ENCODE data around the gene ATP8B1.

ATP8B1 gene

GRCh38 chr18:57811477-57812125, 8.5 kb upstream of the ATP8B1 start:
- TF ChIP-seq EZH2phosphoT487 (IDR thresholded peaks at IDR 0.05; ENCODE audit: borderline replicate concordance): no peak
- no peak for TF ChIP-seq CTCF (conservative IDR thresholded peaks at IDR 0.05; ENCODE audit: low read length)
- Histone ChIP-seq H3K79me2 (ENCODE audit: insufficient read depth, low read length) (no peaks in the 10 kb centered on the region), H3K9me3 (ENCODE audit: insufficient read depth, low read depth, low read length) (peaks cover 7% of the 10 kb centered on the region; the same call in 1 of the 2 replicates), H3K4me3 (ENCODE audit: low read length, poor library complexity, severe bottlenecking) (no peak overlapping the region), H3K27me3 (ENCODE audit: insufficient read depth, low read length, poor library complexity, severe bottlenecking) (no peaks in the 10 kb centered on the region), H3K9me2 (replicated peaks; ENCODE audit: low read depth, low read length) (no peaks in the 10 kb centered on the region), H3K4me1 (ENCODE audit: insufficient read depth, low read length, poor library complexity, severe bottlenecking) (no peaks in the 10 kb centered on the region), H3K9ac (ENCODE audit: low read depth, low read length, poor library complexity, severe bottlenecking) (no peak overlapping the region), H3K36me3 (ENCODE audit: insufficient read depth, low read length) (no peaks in the 10 kb centered on the region), H3K4me2 (ENCODE audit: low read depth, low read length, poor library complexity, severe bottlenecking) (no peak overlapping the region), H4K20me1 (ENCODE audit: insufficient read depth, low read length, poor library complexity, severe bottlenecking) (no peaks in the 10 kb centered on the region), H3F3A (ENCODE audit: low read depth) (no peaks in the 10 kb centered on the region), H2AFZ (ENCODE audit: low read length) (no peak overlapping the region)

- no peak for TF ChIP-seq CTCF (conservative IDR thresholded peaks at IDR 0.05; ENCODE audit: low read length)
- TF ChIP-seq EZH2phosphoT487 (IDR thresholded peaks at IDR 0.05; ENCODE audit: borderline replicate concordance): no peak
- no peaks in the 10 kb centered on the region for H3K4me1 ChIP-seq (ENCODE audit: insufficient read depth, low read length, poor library complexity, severe bottlenecking)
Measured at GRCh38 chr18:57809190-57809589, 6.1 kb upstream of the ATP8B1 start.

GRCh38 chr18:57807336-57808117, 4.4 kb upstream of the ATP8B1 start:
- Histone ChIP-seq H3F3A (ENCODE audit: low read depth) (no peaks in the 10 kb centered on the region), H3K9ac (ENCODE audit: low read depth, low read length, poor library complexity, severe bottlenecking) (no peak overlapping the region), H3K9me3 (ENCODE audit: insufficient read depth, low read depth, low read length) (peaks cover 7% of the 10 kb centered on the region; the same call in 1 of the 2 replicates), H2AFZ (ENCODE audit: low read length) (no peak overlapping the region), H3K36me3 (ENCODE audit: insufficient read depth, low read length) (no peaks in the 10 kb centered on the region), H3K4me2 (ENCODE audit: low read depth, low read length, poor library complexity, severe bottlenecking) (no peak overlapping the region), H3K79me2 (ENCODE audit: insufficient read depth, low read length) (no peaks in the 10 kb centered on the region), H3K4me1 (ENCODE audit: insufficient read depth, low read length, poor library complexity, severe bottlenecking) (no peaks in the 10 kb centered on the region), H4K20me1 (ENCODE audit: insufficient read depth, low read length, poor library complexity, severe bottlenecking) (no peaks in the 10 kb centered on the region), H3K9me2 (replicated peaks; ENCODE audit: low read depth, low read length) (no peaks in the 10 kb centered on the region), H3K4me3 (ENCODE audit: low read length, poor library complexity, severe bottlenecking) (no peak overlapping the region), H3K27me3 (ENCODE audit: insufficient read depth, low read length, poor library complexity, severe bottlenecking) (peaks cover 1% of the 10 kb centered on the region)
- TF ChIP-seq EZH2phosphoT487 (IDR thresholded peaks at IDR 0.05; ENCODE audit: borderline replicate concordance): no peak
- TF ChIP-seq CTCF (conservative IDR thresholded peaks at IDR 0.05; ENCODE audit: low read length): no peak

More at GRCh38 chr18:57809190-57809589, 6.1 kb upstream of the ATP8B1 start:
- Histone ChIP-seq H3K27me3 (ENCODE audit: insufficient read depth, low read length, poor library complexity, severe bottlenecking) (no peaks in the 10 kb centered on the region), H3K79me2 (ENCODE audit: insufficient read depth, low read length) (no peaks in the 10 kb centered on the region), H3K4me3 (ENCODE audit: low read length, poor library complexity, severe bottlenecking) (no peak overlapping the region), H3F3A (ENCODE audit: low read depth) (no peaks in the 10 kb centered on the region), H3K4me2 (ENCODE audit: low read depth, low read length, poor library complexity, severe bottlenecking) (no peak overlapping the region), H3K9me3 (ENCODE audit: insufficient read depth, low read depth, low read length) (peaks cover 7% of the 10 kb centered on the region; the same call in 1 of the 2 replicates), H4K20me1 (ENCODE audit: insufficient read depth, low read length, poor library complexity, severe bottlenecking) (no peaks in the 10 kb centered on the region), H3K36me3 (ENCODE audit: insufficient read depth, low read length) (no peaks in the 10 kb centered on the region), H3K9me2 (replicated peaks; ENCODE audit: low read depth, low read length) (no peaks in the 10 kb centered on the region), H3K9ac (ENCODE audit: low read depth, low read length, poor library complexity, severe bottlenecking) (no peak overlapping the region), H2AFZ (ENCODE audit: low read length) (no peak overlapping the region)

All from Loucy (cell line).